OCI-LY7 (cell line): Measurements from ENCODE around the gene SENP1. TPM values are rescaled to one million over a fixed set of nuclear protein-coding genes. Genes with fewer than 3 reads are reported as not detected.
A peak's percentile ranks its signal among the peaks of the same experiment; 100 is the strongest.

Experiments used
- BruUV-seq: library from RNA; stranded (reverse); fragments of 400-500 nt; replicated peaks from 2 replicates; lab custom pipeline; 2021; lab: Mats Ljungman, UMichigan
- CTCF ChIA-PET: fragments of 300-600 bp; sonication (Branson Sonifier 250); formaldehyde crosslinking; loops from one replicate; lab custom pipeline; 2022; ENCODE audit warnings: antibody characterized with exemption; ENCODE audit not compliant: unreplicated experiment; lab: Charles Lee
- POLR2A ChIA-PET: fragments of 300-600 bp; sonication (Branson Sonifier 250); formaldehyde crosslinking; loops from one replicate; lab custom pipeline; 2022; ENCODE audit warnings: antibody characterized with exemption; lab: Charles Lee
- DNase-seq: peaks from one replicate; pipeline ENCODE4 v3.0.0-alpha.2; 2015; ENCODE audit warnings: low spot score
- H2AFZ ChIP-seq: fragments of 200-600 bp; sonication (generic), shearing (Covaris generic); 2 replicates; pipeline ENCODE4 v1.6.1; 2014; ENCODE audit warnings: mild to moderate bottlenecking, antibody characterized with exemption, low read length, moderate library complexity
- H3K27ac ChIP-seq: fragments of 200-600 bp; sonication (generic); 2 replicates; pipeline ENCODE4 v1.5.1; 2014; ENCODE audit warnings: mixed run types, low read depth, mild to moderate bottlenecking, moderate library complexity, low read length, inconsistent platforms; ENCODE audit not compliant: poor library complexity, severe bottlenecking
- H3K36me3 ChIP-seq: fragments of 200-600 bp; sonication (generic); 2 replicates; pipeline ENCODE4 v1.6.1; 2014; ENCODE audit warnings: mild to moderate bottlenecking, antibody characterized with exemption, low read length, moderate library complexity, mixed read lengths; ENCODE audit not compliant: insufficient read depth
- H3K4me1 ChIP-seq: fragments of 200-600 bp; sonication (generic); 2 replicates; pipeline ENCODE4 v1.5.1; 2014; ENCODE audit warnings: mild to moderate bottlenecking, low read length; ENCODE audit not compliant: insufficient read depth, poor library complexity, severe bottlenecking
- H3K4me2 ChIP-seq: fragments of 200-600 bp; sonication (generic); 2 replicates; pipeline ENCODE4 v1.6.1; 2014; ENCODE audit warnings: mild to moderate bottlenecking, low read length
- H3K4me3 ChIP-seq: fragments of 200-600 bp; sonication (generic); 2 replicates; pipeline ENCODE4 v1.5.1; 2014; ENCODE audit warnings: mild to moderate bottlenecking, low read depth, low read length; ENCODE audit not compliant: poor library complexity, severe bottlenecking
- H3K79me2 ChIP-seq: fragments of 200-600 bp; sonication (generic); 2 replicates; pipeline ENCODE4 v1.6.1; 2016; ENCODE audit warnings: low read depth, mild to moderate bottlenecking, low read length, moderate library complexity, mixed read lengths; ENCODE audit not compliant: insufficient read depth
- H3K9me2 ChIP-seq: fragments of 200-600 bp; sonication (generic); 2 replicates; pipeline ENCODE4 v1.6.1; 2016; ENCODE audit warnings: mild to moderate bottlenecking, low read length, mixed read lengths; ENCODE audit not compliant: insufficient read depth
- H3K9me3 ChIP-seq: fragments of 200-600 bp; sonication (generic); 2 replicates; pipeline ENCODE4 v1.6.1; 2014; ENCODE audit warnings: mild to moderate bottlenecking, mixed run types, low read length, mixed read lengths
- H4K20me1 ChIP-seq: fragments of 200-600 bp; sonication (generic); 2 replicates; pipeline ENCODE4 v1.6.1; 2014; ENCODE audit warnings: mild to moderate bottlenecking, antibody characterized with exemption, low read length, moderate library complexity, mixed read lengths; ENCODE audit not compliant: insufficient read depth
- EZH2phosphoT487 ChIP-seq: fragments of 200-600 bp; sonication (generic); IDR thresholded peaks from 2 replicates; pipeline ENCODE4 v1.6.1; 2018; ENCODE audit warnings: low read depth, borderline replicate concordance, mild to moderate bottlenecking, mixed run types, antibody characterized with exemption, low read length, moderate library complexity, mixed read lengths
- intact Hi-C: fragments of 100-400 bp; cut with micrococcal nuclease; formaldehyde crosslinking; loops from one replicate; pipeline ENCODE4 v1.10.0; 2022; ENCODE audit not compliant: unreplicated experiment
- total RNA-seq, 2 experiments: library from RNA; depleted of rRNA in 1 of 2; stranded (reverse); fragments of >200 nt in 1 of 2; shearing (Covaris generic) in 1 of 2; gene quantifications; 2 replicates each; pipeline ENCODE4 v1.2.3, GENCODE V29; 2014 to 2022
- TF ChIP-seq, protein P1 (sequence below): fragments of 200-600 bp; sonication (generic); conservative IDR thresholded peaks from 2 replicates; pipeline ENCODE4 v1.5.1; 2014; ENCODE audit warnings: mild to moderate bottlenecking, antibody characterized with exemption, low read length, moderate library complexity, mixed read lengths

Gene SENP1
- total RNA-seq, 2 experiments from 2014 or later = 48.3 to 54.7 TPM

DNA sequence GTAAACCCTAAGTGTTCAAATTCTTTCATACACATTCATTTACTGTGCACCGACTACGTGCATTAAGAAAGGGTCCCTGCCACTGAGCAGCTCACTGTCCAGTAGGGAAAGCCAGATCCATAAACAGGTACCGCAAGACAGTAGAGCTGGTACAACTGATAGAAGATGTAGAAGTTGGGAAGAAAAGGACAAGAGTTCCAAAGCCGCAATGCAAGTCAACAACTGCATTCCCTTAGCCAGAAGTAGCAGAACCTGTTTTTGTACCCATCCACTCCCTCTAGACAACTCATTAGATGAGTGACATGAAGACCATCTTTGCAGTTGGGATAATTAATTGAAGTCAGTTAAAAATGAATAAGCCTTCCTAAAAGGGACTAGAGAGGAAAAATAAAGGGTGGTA lies 1.3 kb downstream of the SENP1 start:
- DNase-seq = peak; percentile 19
- Histone ChIP-seq H4K20me1 (no peaks in the 10 kb centered on the region), H3K4me2 (peak overlapping the region; percentile 96), H3K27ac (peak overlapping the region; percentile 94), H3K9me2 (no peaks in the 10 kb centered on the region), H3K36me3 (peaks cover 28% of the 10 kb centered on the region), H3K4me3 (peak overlapping the region; percentile 96), H3K79me2 (peaks cover 60% of the 10 kb centered on the region), H3K9me3 (no peaks in the 10 kb centered on the region), H2AFZ (no peak overlapping the region), H3K4me1 (peaks cover 40% of the 10 kb centered on the region)
- CTCF ChIA-PET = interaction anchor here (1.0 kb wide), 1 partner anchor 53 kb away, joined by 3 read pairs; the partner anchor contains the start of gene ASB8
- intact Hi-C loops = no loop called here
- BruUV-seq = no TSS peak
- TF ChIP-seq, protein P1, sequence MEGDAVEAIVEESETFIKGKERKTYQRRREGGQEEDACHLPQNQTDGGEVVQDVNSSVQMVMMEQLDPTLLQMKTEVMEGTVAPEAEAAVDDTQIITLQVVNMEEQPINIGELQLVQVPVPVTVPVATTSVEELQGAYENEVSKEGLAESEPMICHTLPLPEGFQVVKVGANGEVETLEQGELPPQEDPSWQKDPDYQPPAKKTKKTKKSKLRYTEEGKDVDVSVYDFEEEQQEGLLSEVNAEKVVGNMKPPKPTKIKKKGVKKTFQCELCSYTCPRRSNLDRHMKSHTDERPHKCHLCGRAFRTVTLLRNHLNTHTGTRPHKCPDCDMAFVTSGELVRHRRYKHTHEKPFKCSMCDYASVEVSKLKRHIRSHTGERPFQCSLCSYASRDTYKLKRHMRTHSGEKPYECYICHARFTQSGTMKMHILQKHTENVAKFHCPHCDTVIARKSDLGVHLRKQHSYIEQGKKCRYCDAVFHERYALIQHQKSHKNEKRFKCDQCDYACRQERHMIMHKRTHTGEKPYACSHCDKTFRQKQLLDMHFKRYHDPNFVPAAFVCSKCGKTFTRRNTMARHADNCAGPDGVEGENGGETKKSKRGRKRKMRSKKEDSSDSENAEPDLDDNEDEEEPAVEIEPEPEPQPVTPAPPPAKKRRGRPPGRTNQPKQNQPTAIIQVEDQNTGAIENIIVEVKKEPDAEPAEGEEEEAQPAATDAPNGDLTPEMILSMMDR = no peak
- TF ChIP-seq EZH2phosphoT487 = no peak
- POLR2A ChIA-PET = interaction anchor here (0.7 to 7.3 kb wide), 4 partner anchors 15 to 53 kb away, joined by 3 to 62 read pairs (median 4); partner anchors contain the start of genes ASB8 and PFKM

DNA sequence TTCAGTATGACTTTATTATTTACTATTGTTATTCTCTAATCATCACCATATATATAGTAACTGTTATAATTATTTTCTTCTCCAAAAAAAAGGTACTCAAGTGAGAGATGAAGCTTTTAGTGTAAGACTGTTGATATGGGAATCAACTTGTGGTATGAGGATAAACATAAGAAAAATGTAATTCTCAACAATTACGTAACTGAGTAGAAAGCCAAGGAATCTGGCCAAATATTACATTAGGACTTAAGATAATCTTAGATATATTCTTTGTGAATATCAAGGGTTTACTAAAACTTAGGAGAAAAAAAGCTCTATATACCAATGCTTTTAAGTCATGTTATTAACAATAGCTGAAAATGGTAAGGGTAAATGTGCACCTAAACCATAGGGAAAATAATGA lies 13.3 kb downstream of the SENP1 start:
- Histone ChIP-seq H3K9me3 (no peaks in the 10 kb centered on the region), H3K27ac (no peak overlapping the region), H3K9me2 (no peaks in the 10 kb centered on the region), H3K4me1 (peaks cover 22% of the 10 kb centered on the region), H3K79me2 (peaks cover 6% of the 10 kb centered on the region; the same call in 1 of the 2 replicates), H4K20me1 (no peaks in the 10 kb centered on the region), H3K4me3 (no peak overlapping the region), H3K36me3 (peaks cover 90% of the 10 kb centered on the region), H3K4me2 (no peak overlapping the region), H2AFZ (no peak overlapping the region)
- POLR2A ChIA-PET = interaction anchor here (0.6 to 1.2 kb wide), 5 partner anchors 13 to 557 kb away, joined by 3 to 7 read pairs (median 4); partner anchors contain the start of gene SENP1
- CTCF ChIA-PET = no interaction called here
- no TSS peak for BruUV-seq
- intact Hi-C loops = no loop called here
- TF ChIP-seq EZH2phosphoT487 = no peak
- TF ChIP-seq, protein P1 = no peak
- DNase-seq = no peak

DNA sequence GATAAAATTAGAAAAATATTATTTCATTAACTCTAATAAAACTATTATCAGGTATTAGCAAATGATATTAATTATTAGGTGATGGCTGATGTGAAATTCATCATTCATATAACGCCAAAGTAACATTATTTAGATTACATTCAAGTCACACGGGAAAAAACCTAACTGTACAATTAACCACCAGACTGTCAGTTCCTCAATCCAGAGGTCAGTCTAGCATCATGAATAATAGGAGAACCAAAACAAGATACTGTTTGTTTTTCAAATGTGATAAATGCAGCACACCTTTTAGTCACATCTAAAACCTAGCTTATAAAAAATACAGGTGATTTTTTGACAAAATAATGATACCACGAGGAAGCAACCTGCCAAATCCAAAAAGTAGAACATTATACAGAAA lies 19.6 kb downstream of the SENP1 start:
- POLR2A ChIA-PET = interaction anchor here (0.6 kb wide), 1 partner anchor 17 kb away, joined by 3 read pairs; no protein-coding TSS in a partner anchor
- no peak overlapping the region for H2AFZ ChIP-seq
- TF ChIP-seq, protein P1 = no peak
- TF ChIP-seq EZH2phosphoT487 = no peak
- H3K4me1 ChIP-seq = peaks cover 8% of the 10 kb centered on the region
- CTCF ChIA-PET = no interaction called here
- H3K36me3 ChIP-seq = peaks cover 93% of the 10 kb centered on the region
- no peak overlapping the region for H3K4me3 ChIP-seq
- no peak overlapping the region for H3K4me2 ChIP-seq
- no peak for DNase-seq
- no peaks in the 10 kb centered on the region for H4K20me1 ChIP-seq
- H3K79me2 ChIP-seq = no peaks in the 10 kb centered on the region
- no peaks in the 10 kb centered on the region for H3K9me2 ChIP-seq
- H3K27ac ChIP-seq = no peak overlapping the region
- no peaks in the 10 kb centered on the region for H3K9me3 ChIP-seq
- BruUV-seq = no TSS peak
- intact Hi-C loops = no loop called here
